ENCODE results near the gene ANO5.

GRCh38 chr11:22192642-22193347 is at the start of gene ANO5:
- TF ChIP-seq, protein P1, sequence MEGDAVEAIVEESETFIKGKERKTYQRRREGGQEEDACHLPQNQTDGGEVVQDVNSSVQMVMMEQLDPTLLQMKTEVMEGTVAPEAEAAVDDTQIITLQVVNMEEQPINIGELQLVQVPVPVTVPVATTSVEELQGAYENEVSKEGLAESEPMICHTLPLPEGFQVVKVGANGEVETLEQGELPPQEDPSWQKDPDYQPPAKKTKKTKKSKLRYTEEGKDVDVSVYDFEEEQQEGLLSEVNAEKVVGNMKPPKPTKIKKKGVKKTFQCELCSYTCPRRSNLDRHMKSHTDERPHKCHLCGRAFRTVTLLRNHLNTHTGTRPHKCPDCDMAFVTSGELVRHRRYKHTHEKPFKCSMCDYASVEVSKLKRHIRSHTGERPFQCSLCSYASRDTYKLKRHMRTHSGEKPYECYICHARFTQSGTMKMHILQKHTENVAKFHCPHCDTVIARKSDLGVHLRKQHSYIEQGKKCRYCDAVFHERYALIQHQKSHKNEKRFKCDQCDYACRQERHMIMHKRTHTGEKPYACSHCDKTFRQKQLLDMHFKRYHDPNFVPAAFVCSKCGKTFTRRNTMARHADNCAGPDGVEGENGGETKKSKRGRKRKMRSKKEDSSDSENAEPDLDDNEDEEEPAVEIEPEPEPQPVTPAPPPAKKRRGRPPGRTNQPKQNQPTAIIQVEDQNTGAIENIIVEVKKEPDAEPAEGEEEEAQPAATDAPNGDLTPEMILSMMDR (IDR thresholded peaks at IDR 0.05) = no peak
- peak; percentile 70 for TF ChIP-seq POLR2A (IDR thresholded peaks at IDR 0.05)
